Kidney (tissue), 14 donors: Measurements from ENCODE around the gene KIF26B. TPM values are rescaled to one million over a fixed set of nuclear protein-coding genes. Genes with fewer than 3 reads are reported as not detected.

Experiments used
- DNase-seq, 5 donors: peaks; one replicate each; pipeline ENCODE4 v3.0.0-alpha.2; 2013 to 2020
- FAIRE-seq: peaks from 2 replicates; lab custom pipeline; 2012; peaks lifted over from hg19 to GRCh38; lab: Jason Lieb, UNC
- H3K27ac ChIP-seq, 2 donors: one replicate each; pipeline ENCODE4 v1.7.0; 2013; ENCODE audit warnings: low read depth in 2 of 2, low read length in 2 of 2, inconsistent platforms in 1 of 2
- H3K27me3 ChIP-seq: one replicate; pipeline ENCODE4 v1.7.1; 2013; ENCODE audit warnings: low read length, inconsistent platforms; ENCODE audit not compliant: control insufficient read depth, insufficient read depth
- H3K36me3 ChIP-seq, 3 donors: one replicate each; pipeline versions ENCODE4 v1.7.0 to v1.7.1; 2013; ENCODE audit warnings: low read length in 3 of 3, control low read depth in 1 of 3, inconsistent platforms in 1 of 3; ENCODE audit not compliant: insufficient read depth in 3 of 3, control insufficient read depth in 2 of 3
- H3K4me1 ChIP-seq, 3 donors: one replicate each; pipeline versions ENCODE4 v1.7.0 to v1.7.1; 2013; ENCODE audit warnings: low read length in 3 of 3, inconsistent platforms in 1 of 3, low read depth in 1 of 3; ENCODE audit not compliant: control insufficient read depth in 2 of 3, insufficient read depth in 2 of 3
- H3K4me3 ChIP-seq, 3 donors: one replicate each; pipeline versions ENCODE4 v1.7.0 to v1.8.1; 2013; ENCODE audit warnings: low read length in 3 of 3, control low read depth in 1 of 3, inconsistent platforms in 1 of 3
- H3K9ac ChIP-seq, 3 donors: one replicate each; pipeline versions ENCODE4 v1.7.0 to v1.7.1; 2013; ENCODE audit warnings: low read length in 3 of 3, control low read depth in 1 of 3, inconsistent platforms in 1 of 3
- H3K9me3 ChIP-seq, 3 donors: one replicate each; pipeline versions ENCODE4 v1.7.0 to v1.7.1; 2013; ENCODE audit warnings: low read length in 3 of 3, control low read depth in 1 of 3, inconsistent platforms in 1 of 3; ENCODE audit not compliant: control insufficient read depth in 2 of 3, insufficient read depth in 1 of 3
- CTCF ChIP-seq: IDR thresholded peaks from 3 replicates; pipeline ENCODE4 v1.5.1; 2012; ENCODE audit warnings: mild to moderate bottlenecking, moderate library complexity, borderline replicate concordance; ENCODE audit not compliant: insufficient read depth; ENCODE audit errors: extremely low read depth
- intact Hi-C: fragments of 100-400 bp; cut with DNase I; formaldehyde crosslinking; loops from one replicate; pipeline ENCODE4 v1.11.1; 2022
- polyA plus RNA-seq: library from polyadenylated mRNA; stranded (reverse); fragments of 350-450 nt; fragmentation: Illumina TruSeq; extraction: RNeasy Lipid Tissue Mini Kit (QIAGEN cat#74804); gene quantifications from one replicate; pipeline ENCODE4 v1.2.3, GENCODE V29; 2014; ENCODE audit warnings: low read depth, low replicate concordance; ENCODE audit not compliant: insufficient read depth
- total RNA-seq: library from RNA; stranded (reverse); fragmentation: NEBNext Ultra II Directional; extraction: Animal tissue kit (Norgen Biotek cat#: 25700); gene quantifications from one replicate; pipeline ENCODE4 v1.2.1, GENCODE V29; 2021
- donor health status: control.
- donor health status: control.
- donor health status: control.
- donor health status: control.
- donor health status: control.
- donor health status: DM: yes; HTN: yes; CAD: no.
- donor health status: Normal renal cell carcinoma (clear cell type).

Gene KIF26B
- total and polyA plus RNA-seq, 2 donors from 2014 or later, result 0.52 to 10.7 TPM

GRCh38 chr1:245220381-245220985 lies 65.7 kb downstream of the KIF26B start:
- intact Hi-C loops, result no loop called here
- H3K4me1 ChIP-seq, result no peaks in the 10 kb centered on the region

GRCh38 chr1:245221805-245222204 lies 67.0 kb downstream of the KIF26B start:
- TF ChIP-seq CTCF, result no peak
- Histone ChIP-seq H3K9me3 (no peaks in the 10 kb centered on the region), H3K36me3 (no peaks in the 10 kb centered on the region), H3K4me1 (no peaks in the 10 kb centered on the region), H3K4me3 (no peak overlapping the region), H3K27me3 (no peaks in the 10 kb centered on the region), H3K9ac (no peak overlapping the region), H3K27ac (no peak overlapping the region)
- no peak for DNase-seq
- intact Hi-C loops, result no loop called here
- no peak for FAIRE-seq

More at GRCh38 chr1:245220381-245220985, 65.7 kb downstream of the KIF26B start:
- Histone ChIP-seq H3K27me3 (no peaks in the 10 kb centered on the region), H3K27ac (no peak overlapping the region), H3K9ac (no peak overlapping the region), H3K9me3 (no peaks in the 10 kb centered on the region), H3K36me3 (no peaks in the 10 kb centered on the region), H3K4me3 (no peak overlapping the region)
- DNase-seq, result no peak
- FAIRE-seq, result no peak
- TF ChIP-seq CTCF, result no peak

GRCh38 chr1:245222931-245223595 lies 68.3 kb downstream of the KIF26B start:
- no peak for TF ChIP-seq CTCF
- Histone ChIP-seq H3K4me3 (no peak overlapping the region), H3K27ac (no peak overlapping the region), H3K9ac (no peak overlapping the region), H3K9me3 (no peaks in the 10 kb centered on the region), H3K27me3 (no peaks in the 10 kb centered on the region), H3K36me3 (no peaks in the 10 kb centered on the region), H3K4me1 (no peaks in the 10 kb centered on the region)
- intact Hi-C loops, result no loop called here
- FAIRE-seq (no peak), DNase-seq (no peak)
